Neural progenitor cell (in vitro differentiated cells): Measurements from ENCODE around the gene CDCP1. TPM values are rescaled to one million over a fixed set of nuclear protein-coding genes. Genes with fewer than 3 reads are reported as not detected.
"Not testable (repeated sequence)": the region's sequence is repeated elsewhere in the genome, so short reads cannot be mapped to it uniquely, and the experiment has no call there.

ENCODE experiments used
- DNase-seq: peaks from one replicate; pipeline ENCODE4 v3.0.0-alpha.2; 2016; ENCODE audit warnings: low spot score
- H2AFZ ChIP-seq: fragments of 200-600 bp; sonication (generic); replicated peaks from 2 replicates; pipeline ENCODE4 v1.6.1; 2016; ENCODE audit warnings: antibody characterized with exemption
- H3F3A ChIP-seq: fragments of 200-600 bp; sonication (generic); 2 replicates; pipeline ENCODE4 v1.6.1; 2016; ENCODE audit warnings: antibody characterized with exemption, low read depth
- H3K27ac ChIP-seq: fragments of 200-600 bp; sonication (generic); 2 replicates; pipeline ENCODE4 v1.5.1; 2016; ENCODE audit warnings: mild to moderate bottlenecking
- H3K27me3 ChIP-seq: fragments of 200-600 bp; sonication (generic); 2 replicates; pipeline ENCODE4 v1.6.1; 2016; ENCODE audit warnings: mild to moderate bottlenecking, moderate library complexity
- H3K36me3 ChIP-seq: fragments of 200-600 bp; sonication (generic); 2 replicates; pipeline ENCODE4 v1.5.1; 2016
- H3K4me1 ChIP-seq: fragments of 200-600 bp; sonication (generic); 2 replicates; pipeline ENCODE4 v1.6.1; 2016; ENCODE audit warnings: mixed run types
- H3K4me2 ChIP-seq: fragments of 200-600 bp; sonication (generic); 2 replicates; pipeline ENCODE4 v1.6.1; 2016
- H3K4me3 ChIP-seq: fragments of 200-600 bp; sonication (generic); 2 replicates; pipeline ENCODE4 v1.5.1; 2016
- H3K79me2 ChIP-seq: fragments of 200-600 bp; sonication (generic); 2 replicates; pipeline ENCODE4 v1.6.1; 2016; ENCODE audit warnings: low read depth
- H3K9ac ChIP-seq: fragments of 200-600 bp; sonication (generic); 2 replicates; pipeline ENCODE4 v1.6.1; 2016
- H3K9me3 ChIP-seq: fragments of 200-600 bp; sonication (generic); 2 replicates; pipeline ENCODE4 v1.5.1; 2016; ENCODE audit warnings: low read depth
- H4K20me1 ChIP-seq: fragments of 200-600 bp; sonication (generic); 2 replicates; pipeline ENCODE4 v1.6.1; 2016; ENCODE audit warnings: low read depth
- H3K27ac Mint-ChIP-seq: 3 replicates; pipeline ENCODE4 v1.8.0; 2021; ENCODE audit warnings: mixed read lengths
- H3K27me3 Mint-ChIP-seq: 2 replicates; pipeline ENCODE4 v1.8.0; 2022; ENCODE audit warnings: low read depth, mild to moderate bottlenecking, inconsistent platforms, moderate library complexity, mixed read lengths; ENCODE audit not compliant: insufficient read depth
- H3K36me3 Mint-ChIP-seq: 3 replicates; pipeline ENCODE4 v1.8.0; 2021; ENCODE audit warnings: mixed read lengths
- H3K4me1 Mint-ChIP-seq: 3 replicates; pipeline ENCODE4 v1.8.0; 2021; ENCODE audit warnings: mixed read lengths
- H3K4me3 Mint-ChIP-seq: 3 replicates; pipeline ENCODE4 v1.8.0; 2021; ENCODE audit warnings: mild to moderate bottlenecking, moderate library complexity, mixed read lengths
- H3K9me3 Mint-ChIP-seq: 3 replicates; pipeline ENCODE4 v1.8.0; 2020; ENCODE audit warnings: mixed read lengths
- CTCF ChIP-seq: fragments of 200-600 bp; sonication (generic); IDR thresholded peaks from 2 replicates; pipeline ENCODE4 v1.5.1; 2017; ENCODE audit warnings: antibody characterized with exemption, mild to moderate bottlenecking
- EZH2 ChIP-seq: fragments of 200-600 bp; sonication (generic); IDR thresholded peaks from 2 replicates; pipeline ENCODE4 v1.6.1; 2017; ENCODE audit warnings: antibody characterized with exemption, mild to moderate bottlenecking, moderate library complexity
- EZH2phosphoT487 ChIP-seq: fragments of 200-600 bp; sonication (generic); IDR thresholded peaks from 2 replicates; pipeline ENCODE4 v1.6.1; 2017; ENCODE audit warnings: antibody characterized with exemption
- total RNA-seq: library from RNA; depleted of rRNA; stranded (reverse); fragments of >200 nt; gene quantifications from 2 replicates; pipeline ENCODE4 v1.2.3, GENCODE V29; 2015; ENCODE audit warnings: low replicate concordance

CDCP1 gene
- total RNA-seq, 1 donor from 2014 or later = 0.24 TPM

- Histone ChIP-seq H3K9me3 (no peaks in the 10 kb centered on the region), H3K4me1 (peaks cover 9% of the 10 kb centered on the region), H3K27me3 (peaks cover 66% of the 10 kb centered on the region), H3K9ac (no peak overlapping the region), H3K27ac (no peak overlapping the region), H3F3A (no peaks in the 10 kb centered on the region), H3K36me3 (no peaks in the 10 kb centered on the region), H3K4me3 (peak overlapping the region; percentile 53), H2AFZ (peak overlapping the region; percentile 58), H4K20me1 (no peaks in the 10 kb centered on the region), H3K79me2 (no peaks in the 10 kb centered on the region), H3K4me2 (peak overlapping the region; percentile 90)
- no peak for TF ChIP-seq CTCF
- no peak for TF ChIP-seq EZH2
- TF ChIP-seq EZH2phosphoT487 = no peak
- Mint-ChIP-seq H3K9me3 (peaks cover 22% of the 10 kb centered on the region), H3K4me3 (peak overlapping the region; percentile 83), H3K36me3 (no peaks in the 10 kb centered on the region), H3K27me3 (peaks cover 57% of the 10 kb centered on the region), H3K4me1 (peaks cover 12% of the 10 kb centered on the region), H3K27ac (no peak overlapping the region)
- no peak for DNase-seq
These were observed 955 bp downstream of the CDCP1 start for GRCh38 chr3:45145223-45145622.

- Mint-ChIP-seq H3K9me3 (peaks cover 15% of the 10 kb centered on the region), H3K27ac (no peak overlapping the region), H3K4me1 (peaks cover 12% of the 10 kb centered on the region), H3K27me3 (peaks cover 53% of the 10 kb centered on the region), H3K4me3 (no peak overlapping the region), H3K36me3 (no peaks in the 10 kb centered on the region)
- H3F3A ChIP-seq = no peaks in the 10 kb centered on the region
- no peak for DNase-seq
- H3K27me3 ChIP-seq = peaks cover 63% of the 10 kb centered on the region
- no peaks in the 10 kb centered on the region for H4K20me1 ChIP-seq
- H3K27ac ChIP-seq = no peak overlapping the region
- peaks cover 9% of the 10 kb centered on the region for H3K4me1 ChIP-seq
- no peak overlapping the region for H3K4me2 ChIP-seq
- no peaks in the 10 kb centered on the region for H3K79me2 ChIP-seq
- no peak overlapping the region for H3K4me3 ChIP-seq
- H3K9me3 ChIP-seq = no peaks in the 10 kb centered on the region
- TF ChIP-seq EZH2phosphoT487 (no peak), EZH2 (no peak), CTCF (no peak)
- no peak overlapping the region for H2AFZ ChIP-seq
- no peaks in the 10 kb centered on the region for H3K36me3 ChIP-seq
- no peak overlapping the region for H3K9ac ChIP-seq
These were observed 2.2 kb downstream of the CDCP1 start for GRCh38 chr3:45143673-45144671.

- H3K9me3 Mint-ChIP-seq, H2AFZ ChIP-seq, DNase-seq, H3K36me3 ChIP-seq, H4K20me1 ChIP-seq, H3K4me3 ChIP-seq, H3K27ac ChIP-seq, H3K4me1 ChIP-seq, H3K4me2 ChIP-seq, H3K9me3 ChIP-seq, H3K36me3 Mint-ChIP-seq, H3K4me3 Mint-ChIP-seq, H3K27ac Mint-ChIP-seq, H3K9ac ChIP-seq, H3K79me2 ChIP-seq, H3F3A ChIP-seq: not testable (repeated sequence)
- H3K27me3 ChIP-seq = peaks cover 31% of the 10 kb centered on the region
- peaks cover 26% of the 10 kb centered on the region for H3K27me3 Mint-ChIP-seq
- peaks cover 14% of the 10 kb centered on the region for H3K4me1 Mint-ChIP-seq
These were observed 5.4 kb downstream of the CDCP1 start for GRCh38 chr3:45140770-45141155.
